Eye (tissue), 1 donor: Measurements from ENCODE around the gene CSPG5.
A peak's percentile ranks its signal among the peaks of the same experiment; 100 is the strongest.

Experiments used
- DNase-seq: peaks from one replicate; pipeline ENCODE4 v3.0.0-alpha.2; 2015

Gene CSPG5

GRCh38 chr3:47578691-47579632, at the start of gene CSPG5:
TSS of gene CSPG5 (minus strand) at chr3:47578865. CDS start at chr3:47578693, 172 bp downstream.
- peak; percentile 74 for DNase-seq

GRCh38 chr3:47628426-47628825, 49.8 kb upstream of the CSPG5 start:
- no peak for DNase-seq

GRCh38 chr3:47622671-47623461, 44.2 kb upstream of the CSPG5 start:
- DNase-seq = no peak

- DNase-seq = no peak
These were observed 38.7 kb upstream of the CSPG5 start for GRCh38 chr3:47617086-47618010.

- DNase-seq = no peak
These were observed 36.1 kb upstream of the CSPG5 start for GRCh38 chr3:47614788-47615187.

- DNase-seq = no peak
These were observed 35.1 kb upstream of the CSPG5 start for GRCh38 chr3:47613722-47614121.

- DNase-seq = no peak
These were observed 34.2 kb upstream of the CSPG5 start for GRCh38 chr3:47612879-47613278.

- DNase-seq = peak; percentile 37
These were observed 33.5 kb upstream of the CSPG5 start for GRCh38 chr3:47612178-47612577.

GRCh38 chr3:47611576-47611975, 32.9 kb upstream of the CSPG5 start:
- DNase-seq = no peak

GRCh38 chr3:47610583-47610982, 31.9 kb upstream of the CSPG5 start:
- no peak for DNase-seq

- DNase-seq = no peak
These were observed 28.7 kb upstream of the CSPG5 start for GRCh38 chr3:47607335-47607734.

- DNase-seq = no peak
These were observed 27.5 kb upstream of the CSPG5 start for GRCh38 chr3:47606165-47606564.

- no peak for DNase-seq
These were observed 27.0 kb upstream of the CSPG5 start for GRCh38 chr3:47605652-47606051.

GRCh38 chr3:47604145-47604544, 25.5 kb upstream of the CSPG5 start:
- no peak for DNase-seq

- DNase-seq = no peak
These were observed 24.7 kb upstream of the CSPG5 start for GRCh38 chr3:47603332-47603731.

- peak; percentile 46 for DNase-seq
These were observed 22.6 kb upstream of the CSPG5 start for GRCh38 chr3:47601281-47601680.

- no peak for DNase-seq
These were observed 16.1 kb upstream of the CSPG5 start for GRCh38 chr3:47594792-47595191.

- DNase-seq = no peak
These were observed 13.6 kb upstream of the CSPG5 start for GRCh38 chr3:47592066-47592795.

GRCh38 chr3:47590216-47590615, 11.6 kb upstream of the CSPG5 start:
- no peak for DNase-seq

GRCh38 chr3:47588587-47588986, 9.9 kb upstream of the CSPG5 start:
- DNase-seq = no peak

- no peak for DNase-seq
These were observed 9.4 kb upstream of the CSPG5 start for GRCh38 chr3:47588053-47588452.

GRCh38 chr3:47586746-47587145, 8.1 kb upstream of the CSPG5 start:
- no peak for DNase-seq
